H7 (cell line): ENCODE results near the gene METTL14. TPM values are rescaled to one million over a fixed set of nuclear protein-coding genes. Genes with fewer than 3 reads are reported as not detected.

Experiments
- DNase-seq: peaks from one replicate; pipeline ENCODE4 v3.0.0; 2012
- H3K27me3 ChIP-seq: 2 replicates; pipeline ENCODE4 v1.6.0; 2011; ENCODE audit warnings: mild to moderate bottlenecking, low read length; ENCODE audit not compliant: control insufficient read depth, insufficient read depth
- H3K36me3 ChIP-seq: replicated peaks from 2 replicates; pipeline ENCODE4 v1.5.1; 2011; ENCODE audit warnings: low read length; ENCODE audit not compliant: control insufficient read depth, insufficient read depth
- H3K4me3 ChIP-seq: 2 replicates; pipeline ENCODE4 v1.5.1; 2011; ENCODE audit warnings: low read depth, mild to moderate bottlenecking, control low read depth, low read length, moderate library complexity; ENCODE audit not compliant: insufficient read depth
- total RNA-seq: library from RNA; depleted of rRNA; stranded (reverse); fragments of >200 nt; shearing (Covaris generic); gene quantifications from 2 replicates; pipeline ENCODE4 v1.2.3, GENCODE V29; 2014; rRNA removed

The METTL14 gene
- total RNA-seq, 1 experiment from 2014 or later = 21.6 TPM

- no peaks in the 10 kb centered on the region for H3K27me3 ChIP-seq
- peaks cover 7% of the 10 kb centered on the region for H3K36me3 ChIP-seq
- DNase-seq = no peak
- H3K4me3 ChIP-seq = no peak overlapping the region
Measured at GRCh38 chr4:118758293-118758692, 73.1 kb downstream of the METTL14 start.

- Histone ChIP-seq H3K4me3 (no peak overlapping the region), H3K36me3 (peaks cover 10% of the 10 kb centered on the region), H3K27me3 (no peaks in the 10 kb centered on the region)
- DNase-seq = no peak
Measured at GRCh38 chr4:118759481-118759880, 74.3 kb downstream of the METTL14 start.

GRCh38 chr4:118760092-118760491 is 74.9 kb downstream of the METTL14 start:
- no peak overlapping the region for H3K4me3 ChIP-seq
- no peaks in the 10 kb centered on the region for H3K27me3 ChIP-seq
- DNase-seq = no peak
- peaks cover 11% of the 10 kb centered on the region for H3K36me3 ChIP-seq

- no peak for DNase-seq
- H3K36me3 ChIP-seq = peaks cover 13% of the 10 kb centered on the region
Measured at GRCh38 chr4:118760493-118760892, 75.3 kb downstream of the METTL14 start.

GRCh38 chr4:118761397-118762016 is 76.3 kb downstream of the METTL14 start:
- no peak for DNase-seq
- Histone ChIP-seq H3K4me3 (no peak overlapping the region), H3K36me3 (peaks cover 14% of the 10 kb centered on the region), H3K27me3 (no peaks in the 10 kb centered on the region)

More at GRCh38 chr4:118760493-118760892, 75.3 kb downstream of the METTL14 start:
- Histone ChIP-seq H3K4me3 (no peak overlapping the region), H3K27me3 (no peaks in the 10 kb centered on the region)

GRCh38 chr4:118762155-118762554 is 77.0 kb downstream of the METTL14 start:
- Histone ChIP-seq H3K36me3 (peaks cover 19% of the 10 kb centered on the region), H3K27me3 (no peaks in the 10 kb centered on the region)
- DNase-seq = no peak

GRCh38 chr4:118762730-118763477 is 77.7 kb downstream of the METTL14 start:
- H3K27me3 ChIP-seq = no peaks in the 10 kb centered on the region
- no peak overlapping the region for H3K4me3 ChIP-seq
- no peak for DNase-seq
- H3K36me3 ChIP-seq = peaks cover 19% of the 10 kb centered on the region

More at GRCh38 chr4:118762155-118762554, 77.0 kb downstream of the METTL14 start:
- H3K4me3 ChIP-seq = no peak overlapping the region

Other genes starting within 250 kb of the METTL14 start
- gene SEC24D, start 150.7 kb downstream of the METTL14 start, total RNA-seq = 39.4 and 42.8 TPM in 2 replicates
- gene SYNPO2, start 203.5 kb downstream of the METTL14 start, total RNA-seq = 0.38 and 0.41 TPM in 2 replicates